ENCODE data around the gene AP1B1. TPM values are rescaled to one million over a fixed set of nuclear protein-coding genes. Genes with fewer than 3 reads are reported as not detected.

Gene AP1B1
- polyA plus RNA-seq, 12 donors = 20.6 to 35.7 (median 24.2) TPM; not detected in 1

- DNase-seq = no peak
Measured at GRCh38 chr22:29302681-29303465, 85.5 kb downstream of the AP1B1 start.

- no peak for DNase-seq
Measured at GRCh38 chr22:29302402-29302680, 86.0 kb downstream of the AP1B1 start.

- no peak for DNase-seq
Measured at GRCh38 chr22:29301716-29302401, 86.5 kb downstream of the AP1B1 start.

DNA sequence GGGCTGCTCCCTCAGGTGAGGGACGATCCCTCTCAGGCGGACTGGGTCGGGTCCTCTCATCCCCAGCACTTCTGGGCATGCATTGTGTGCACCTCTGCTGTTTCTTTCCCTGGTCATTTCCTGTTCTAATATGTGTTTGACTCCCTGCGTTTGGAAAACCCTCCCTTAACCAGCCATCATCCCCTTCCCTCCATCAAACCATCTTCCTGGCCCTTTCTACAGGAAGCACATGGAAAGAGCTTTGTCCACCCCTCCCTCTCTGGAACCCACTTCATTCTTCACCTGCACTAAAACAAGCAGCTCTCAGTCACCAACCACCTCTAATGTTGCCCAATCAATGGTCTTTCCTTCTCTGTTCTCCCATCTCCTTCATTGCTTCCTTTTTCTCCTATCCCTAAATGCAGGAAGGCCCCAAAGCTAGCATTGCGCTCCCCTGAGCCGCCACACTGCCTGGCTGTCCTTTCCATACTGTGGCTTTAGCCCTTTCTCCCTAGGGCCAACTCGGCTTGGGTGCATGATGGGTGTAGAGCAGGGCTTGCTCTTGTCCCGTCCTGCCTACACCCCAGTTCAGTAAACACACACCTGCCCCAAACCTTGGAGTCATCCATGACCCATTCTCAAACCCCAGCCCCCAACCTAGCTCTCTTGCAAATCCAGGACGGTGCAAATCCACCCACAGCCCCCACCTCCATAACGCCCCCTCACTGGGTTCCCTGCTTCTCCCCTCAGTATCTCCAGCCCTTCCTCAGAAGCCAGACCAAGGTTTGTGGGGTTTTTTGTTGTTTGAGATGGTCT is 87.4 kb downstream of the AP1B1 start:
- DNase-seq = no peak

- no peak for DNase-seq
Measured at GRCh38 chr22:29300467-29300806, 87.9 kb downstream of the AP1B1 start.

DNA sequence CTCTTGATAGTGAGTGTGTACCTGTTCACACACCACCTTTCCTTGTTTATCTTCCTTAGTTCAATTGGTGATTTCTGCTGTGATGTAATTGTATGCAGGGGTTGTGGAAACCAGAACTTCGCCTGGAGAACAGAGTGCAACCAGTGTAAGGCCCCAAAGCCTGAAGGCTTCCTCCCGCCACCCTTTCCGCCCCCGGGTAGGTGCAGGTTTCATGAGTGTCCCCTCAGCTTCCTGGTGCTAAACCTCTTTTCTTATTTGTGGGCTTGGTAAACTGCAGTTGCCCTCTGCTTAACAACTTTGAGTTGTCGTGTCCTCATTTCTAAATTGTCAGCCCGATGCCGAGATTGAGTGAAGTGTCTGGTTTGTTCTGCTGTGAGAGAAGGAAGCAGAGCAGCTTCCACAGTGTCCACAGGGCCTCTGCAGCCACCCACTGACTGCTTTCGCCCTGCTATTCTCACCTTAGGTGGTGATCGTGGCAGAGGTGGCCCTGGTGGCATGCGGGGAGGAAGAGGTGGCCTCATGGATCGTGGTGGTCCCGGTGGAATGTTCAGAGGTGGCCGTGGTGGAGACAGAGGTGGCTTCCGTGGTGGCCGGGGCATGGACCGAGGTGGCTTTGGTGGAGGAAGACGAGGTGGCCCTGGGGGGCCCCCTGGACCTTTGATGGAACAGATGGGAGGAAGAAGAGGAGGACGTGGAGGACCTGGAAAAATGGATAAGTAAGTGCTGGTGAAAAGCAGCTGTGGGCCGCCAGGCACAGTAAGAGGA is 89.1 kb downstream of the AP1B1 start:
- no peak for DNase-seq

GRCh38 chr22:29298641-29299040 is 89.7 kb downstream of the AP1B1 start:
- no peak for DNase-seq

GRCh38 chr22:29292379-29292778 is 96.0 kb downstream of the AP1B1 start:
- DNase-seq = no peak

GRCh38 chr22:29291215-29291614 is 97.2 kb downstream of the AP1B1 start:
- DNase-seq = no peak

GRCh38 chr22:29290061-29290460 is 98.3 kb downstream of the AP1B1 start:
- DNase-seq = no peak

DNA sequence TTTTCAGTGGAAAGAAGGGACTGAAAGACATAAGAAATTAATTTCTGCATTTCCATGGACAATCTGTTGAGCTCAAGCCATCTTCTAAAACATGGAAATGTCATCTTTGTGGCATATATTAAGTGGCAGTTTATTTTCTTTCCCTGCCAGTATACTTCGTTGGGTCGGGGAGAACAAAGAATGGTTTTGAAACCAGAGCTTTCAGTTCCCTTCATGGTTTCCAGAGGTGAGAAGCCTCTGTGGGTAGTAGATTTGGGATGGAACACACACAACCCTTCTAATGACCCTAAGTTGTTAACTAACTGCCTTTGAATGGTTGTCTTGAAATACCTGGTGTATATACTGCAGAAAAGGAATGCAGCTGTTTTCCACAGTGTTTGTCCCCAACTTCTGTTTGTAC is 99.5 kb downstream of the AP1B1 start:
- no peak for DNase-seq

GRCh38 chr22:29284196-29284595 is 104.2 kb downstream of the AP1B1 start:
- DNase-seq = no peak

DNA sequence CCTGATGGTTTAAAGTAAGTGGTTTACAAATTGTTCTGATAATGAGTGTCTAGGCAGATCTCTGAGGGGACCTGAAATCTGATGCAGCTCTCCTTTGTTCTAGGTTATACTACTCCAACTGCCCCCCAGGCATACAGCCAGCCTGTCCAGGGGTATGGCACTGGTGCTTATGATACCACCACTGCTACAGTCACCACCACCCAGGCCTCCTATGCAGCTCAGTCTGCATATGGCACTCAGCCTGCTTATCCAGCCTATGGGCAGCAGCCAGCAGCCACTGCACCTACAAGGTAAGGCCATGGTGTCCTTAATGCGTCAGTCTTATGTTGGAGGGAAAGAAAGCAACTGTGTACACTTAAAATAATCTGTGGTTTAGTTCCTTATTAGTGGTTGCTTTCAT is 110.4 kb downstream of the AP1B1 start:
- no peak for DNase-seq

Other genes with a start within 250 kb of the AP1B1 start
- 10 to 100 TPM in 3 of 12 donors, 1 to 10 TPM in 8, not detected in 1; 4.9 to 18.2 (median 6.6) TPM for gene EMID1, start 182.7 kb downstream of the AP1B1 start, polyA plus RNA-seq (ENCODE audit: insufficient read length in 12 of 12)
- gene RHBDD3, start 120.6 kb downstream of the AP1B1 start, polyA plus RNA-seq (ENCODE audit: insufficient read length in 12 of 12) = 10 to 100 TPM in 11 of 12 donors, not detected in 1; 17.8 to 55.0 (median 20.3) TPM
- 100 to 1,000 TPM in 11 of 12 donors, not detected in 1; 138 to 365 (median 171) TPM for gene EWSR1, start 120.3 kb downstream of the AP1B1 start, polyA plus RNA-seq (ENCODE audit: insufficient read length in 12 of 12)
- 10 to 100 TPM in 6 of 12 donors, 1 to 10 TPM in 5, not detected in 1; 6.4 to 21.8 (median 10.4) TPM for gene GAS2L1, start 81.9 kb downstream of the AP1B1 start, polyA plus RNA-seq (ENCODE audit: insufficient read length in 12 of 12)
- gene RASL10A, start 72.9 kb downstream of the AP1B1 start, polyA plus RNA-seq (ENCODE audit: insufficient read length in 12 of 12) = 1 to 10 TPM in 10 of 12 donors, not detected in 2; 1.2 to 2.5 (median 1.8) TPM
- gene RFPL1, start 50.0 kb upstream of the AP1B1 start, polyA plus RNA-seq (ENCODE audit: insufficient read length in 12 of 12) = under 1 TPM in 6 of 12 donors, not detected in 6; 0.09 to 0.52 (median 0.25) TPM
- 10 to 100 TPM in 1 of 12 donors, 1 to 10 TPM in 9, under 1 TPM in 1, not detected in 1; 0.19 to 10.5 (median 2.1) TPM for gene NEFH, start 91.6 kb upstream of the AP1B1 start, polyA plus RNA-seq (ENCODE audit: insufficient read length in 12 of 12)
- 10 to 100 TPM in 11 of 12 donors, not detected in 1; 18.6 to 30.5 (median 26.1) TPM for gene THOC5, start 165.2 kb upstream of the AP1B1 start, polyA plus RNA-seq (ENCODE audit: insufficient read length in 12 of 12)
- 10 to 100 TPM in 11 of 12 donors, not detected in 1; 22.6 to 41.4 (median 29.0) TPM for gene NIPSNAP1, start 192.5 kb upstream of the AP1B1 start, polyA plus RNA-seq (ENCODE audit: insufficient read length in 12 of 12)
- gene NF2, start 215.1 kb upstream of the AP1B1 start, polyA plus RNA-seq (ENCODE audit: insufficient read length in 12 of 12) = 10 to 100 TPM in 11 of 12 donors, not detected in 1; 19.7 to 24.0 (median 22.3) TPM